HepG2 (cell line): ENCODE measurements around the gene CCDC201. TPM values are rescaled to one million over a fixed set of nuclear protein-coding genes. Genes with fewer than 3 reads are reported as not detected.
A peak's percentile ranks its signal among the peaks of the same experiment; 100 is the strongest.

Source experiments
- AKNA ChIP-seq: sonication (generic); formaldehyde crosslinking; IDR thresholded peaks from 2 replicates; pipeline ENCODE4 v1.4.0; 2020; ENCODE audit warnings: missing genetic modification reagents, borderline replicate concordance
- BRCA1 ChIP-seq: sonication (generic); formaldehyde crosslinking; IDR thresholded peaks from 2 replicates; pipeline ENCODE4 v1.4.0; 2020; ENCODE audit warnings: missing genetic modification reagents
- E2F2 ChIP-seq: sonication (generic); formaldehyde crosslinking; IDR thresholded peaks from 2 replicates; pipeline ENCODE4 v1.4.0; 2020; ENCODE audit warnings: missing genetic modification reagents, borderline replicate concordance
- HNF4G ChIP-seq, 2 experiments: sonication (generic) in 1 of 2; formaldehyde crosslinking in 1 of 2; IDR thresholded peaks; 2 replicates each; pipeline versions ENCODE4 v1.4.0 to v1.6.1; 2011 to 2020; ENCODE audit warnings: borderline replicate concordance in 2 of 2, low read depth in 2 of 2, mild to moderate bottlenecking in 2 of 2, low read length in 1 of 2, missing genetic modification reagents in 1 of 2, moderate library complexity in 1 of 2
- RXRB ChIP-seq: IDR thresholded peaks from 2 replicates; pipeline ENCODE4 v1.6.1; 2016; ENCODE audit warnings: borderline replicate concordance, missing genetic modification reagents, missing compliant biosample characterization
- SMC3 ChIP-seq: IDR thresholded peaks from 2 replicates; pipeline ENCODE4 v1.6.1; 2011; ENCODE audit warnings: low read length, improper control_type of control experiment
- ZBTB26 ChIP-seq: IDR thresholded peaks from 2 replicates; pipeline ENCODE4 v1.6.1; 2016; ENCODE audit warnings: missing compliant biosample characterization, missing genetic modification reagents, borderline replicate concordance
- ZBTB40 ChIP-seq, 2 experiments: fragments of 450-650 bp in 1 of 2; sonication (generic) in 1 of 2; formaldehyde crosslinking in 1 of 2; IDR thresholded peaks; 2 replicates each; pipeline versions ENCODE4 v1.6.1 to v1.8.0; 2016 to 2022; ENCODE audit warnings: antibody characterized with exemption in 1 of 2, mild to moderate bottlenecking in 1 of 2, missing genetic modification reagents in 1 of 2
- ZNF121 ChIP-seq: sonication (generic); formaldehyde crosslinking; IDR thresholded peaks from 2 replicates; pipeline ENCODE4 v1.5.0; 2020; ENCODE audit warnings: mild to moderate bottlenecking, missing genetic modification reagents
- ZNF766 ChIP-seq: sonication (generic); formaldehyde crosslinking; IDR thresholded peaks from 2 replicates; pipeline ENCODE4 v1.5.0; 2020; ENCODE audit warnings: missing genetic modification reagents, borderline replicate concordance
- polyA plus RNA-seq, 8 experiments: library from polyadenylated mRNA; depleted of rRNA in 3 of 8; stranded (reverse) in 7 of 8; unstranded in 1 of 8; fragments of >200 nt; fragmentation: Illumina TruSeq in 4 of 8; extraction: Trizol in 4 of 8; gene quantifications; 2 replicates each; pipeline versions ENCODE4 v1.2.1 to v1.2.3, GENCODE V29; 2011 to 2016; ENCODE audit warnings: low read depth in 4 of 8, missing spikeins in 1 of 8, mixed read lengths in 1 of 8; ENCODE audit not compliant: insufficient read depth in 1 of 8
- total RNA-seq, 5 experiments: library from RNA; depleted of rRNA; stranded (reverse); fragments of >200 nt; fragmentation: Illumina TruSeq; extraction: Trizol; gene quantifications; 2 replicates each; pipeline ENCODE4 v1.2.3, GENCODE V29; 2016; ENCODE audit warnings: low read depth in 1 of 5

CCDC201 gene
- total and polyA plus RNA-seq, 2 of the 13 experiments (the other 11 are each of a cell fraction or from before 2014, with no cell fraction given): 0.92 TPM; not detected in 1

- TF ChIP-seq ZNF121 (CRISPR knock-in tag) (0 out of 2 replicates have a peak, but pooled peaks have one; percentile 10), E2F2 (CRISPR knock-in tag) (peak; percentile 86; the same call in 1 of the 2 replicates), BRCA1 (CRISPR knock-in tag) (peak; percentile 82), AKNA (CRISPR knock-in tag) (peak; percentile 28; the same call in 1 of the 2 replicates), HNF4G (IDR thresholded peaks at IDR 0.05; ENCODE audit: borderline replicate concordance, low read depth, low read length) (no peak), HNF4G (CRISPR knock-in tag; IDR thresholded peaks at IDR 0.05; ENCODE audit: borderline replicate concordance, low read depth) (peak; percentile 57; the same call in 1 of the 2 replicates), SMC3 (no peak), ZBTB40 (IDR thresholded peaks at IDR 0.05) (no peak), ZBTB40 (CRISPR knock-in tag; IDR thresholded peaks at IDR 0.05) (peak; percentile 68; the same call in 1 of the 2 replicates), RXRB (CRISPR knock-in tag) (peak; percentile 36), ZNF766 (CRISPR knock-in tag) (peak; percentile 92; the same call in 1 of the 2 replicates), ZBTB26 (CRISPR knock-in tag) (no peak; the same call in 1 of the 2 replicates)
These were observed 19.6 kb upstream of the CCDC201 start (continued) for GRCh38 chr7:45892407-45893035.
